Common myeloid progenitor, CD34-positive (primary cell): ENCODE results near the gene PDE4D.

Experiments used
- CTCF ChIA-PET: fragments of 350-600 bp; sonication (Branson Sonifier 250); formaldehyde crosslinking; loops from one replicate; lab custom pipeline; 2021; ENCODE audit warnings: antibody characterized with exemption; lab: Charles Lee
- POLR2A ChIA-PET: fragments of 350-600 bp; sonication (Branson Sonifier 250); formaldehyde crosslinking; loops from one replicate; lab custom pipeline; 2021; ENCODE audit warnings: antibody characterized with exemption; lab: Charles Lee
- DNase-seq, 3 donors: peaks; one replicate each; pipeline versions ENCODE4 v3.0.0 to v3.0.0-alpha.2; 2013
- H3K27ac ChIP-seq, 2 experiments: 1 replicate in 1 of 2; 2 replicates in 1 of 2; pipeline ENCODE4 v1.7.0; 2013; ENCODE audit warnings: inconsistent platforms in 2 of 2, low read length in 2 of 2, mild to moderate bottlenecking in 2 of 2, low read depth in 1 of 2, moderate library complexity in 1 of 2; ENCODE audit not compliant: severe bottlenecking in 2 of 2, insufficient read depth in 1 of 2, poor library complexity in 1 of 2
- H3K27me3 ChIP-seq, 5 experiments: replicated peaks in 2 of 5; 1 replicate in 3 of 5; 2 replicates in 2 of 5; pipeline versions ENCODE4 v1.6.1 to v1.7.0; 2013; ENCODE audit warnings: low read length in 4 of 5, mild to moderate bottlenecking in 2 of 5, moderate library complexity in 2 of 5, inconsistent platforms in 1 of 5; ENCODE audit not compliant: insufficient read depth in 5 of 5, control insufficient read depth in 4 of 5
- H3K36me3 ChIP-seq, 4 experiments: 1 replicate in 2 of 4; 2 replicates in 2 of 4; pipeline versions ENCODE4 v1.6.1 to v1.7.0; 2013; ENCODE audit warnings: low read length in 3 of 4, control low read depth in 1 of 4, mild to moderate bottlenecking in 1 of 4; ENCODE audit not compliant: control insufficient read depth in 4 of 4, insufficient read depth in 4 of 4
- H3K4me1 ChIP-seq, 4 experiments: 1 replicate in 3 of 4; 2 replicates in 1 of 4; pipeline versions ENCODE4 v1.6.1 to v1.7.1; 2013; ENCODE audit warnings: low read length in 3 of 4, mild to moderate bottlenecking in 3 of 4, control low read depth in 1 of 4, inconsistent platforms in 1 of 4, moderate library complexity in 1 of 4; ENCODE audit not compliant: control insufficient read depth in 4 of 4, insufficient read depth in 4 of 4; ENCODE audit errors: control extremely low read depth in 1 of 4
- H3K4me3 ChIP-seq, 7 experiments: 1 replicate in 4 of 7; 2 replicates in 3 of 7; pipeline versions ENCODE4 v1.5.1 to v1.7.0; 2013; ENCODE audit warnings: mild to moderate bottlenecking in 7 of 7, low read length in 6 of 7, moderate library complexity in 6 of 7, inconsistent platforms in 2 of 7, low read depth in 2 of 7, control low read depth in 1 of 7; ENCODE audit not compliant: insufficient read depth in 4 of 7, control insufficient read depth in 1 of 7; ENCODE audit errors: extremely low read depth in 1 of 7
- H3K9me3 ChIP-seq, 5 experiments: 1 replicate in 4 of 5; 2 replicates in 1 of 5; pipeline versions ENCODE4 v1.6.1 to v1.7.1; 2013; ENCODE audit warnings: low read length in 4 of 5, mild to moderate bottlenecking in 2 of 5, inconsistent platforms in 1 of 5, low read depth in 1 of 5, moderate library complexity in 1 of 5; ENCODE audit not compliant: control insufficient read depth in 4 of 5, insufficient read depth in 2 of 5; ENCODE audit errors: control extremely low read depth in 1 of 5
- WGBS: methylation state at CpG from one replicate; pipeline ENCODE4 v1.1.5; 2013; ENCODE audit not compliant: insufficient coverage; 5-methylcytosine and 5-hydroxymethylcytosine counted together

Gene PDE4D

DNA sequence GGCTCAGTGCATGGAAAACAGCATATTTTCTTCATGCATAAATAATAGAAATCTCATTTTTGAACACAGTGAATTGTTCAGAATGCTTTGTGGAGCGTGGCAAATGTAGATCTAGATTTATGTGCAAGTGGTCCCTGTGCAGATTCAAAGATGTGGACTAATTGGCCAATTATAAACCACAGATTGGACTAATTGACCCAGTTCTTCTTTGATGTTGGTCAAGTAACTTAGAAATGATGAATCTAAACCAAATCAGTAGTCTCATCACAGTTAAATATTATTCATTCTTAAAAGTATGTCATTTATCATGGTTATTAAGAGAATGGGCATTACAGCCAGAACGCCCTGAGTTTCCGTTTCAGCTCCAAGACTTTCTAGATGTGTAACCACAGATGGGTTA is 11.7 kb upstream of the PDE4D start:
- H3K36me3 ChIP-seq = no peaks in the 10 kb centered on the region
- ChIA-PET CTCF (no interaction called here), POLR2A (no interaction called here)
- H3K9me3 ChIP-seq = no peaks in the 10 kb centered on the region
- no peaks in the 10 kb centered on the region for H3K4me1 ChIP-seq
- H3K4me3 ChIP-seq = no peak overlapping the region
- DNase-seq = no peak
- H3K27me3 ChIP-seq = peaks cover 2 to 15% (median 5%) of the 10 kb centered on the region in 5 experiments
- 100% methylated on average over 1 of the region's 3 CpGs for WGBS
- H3K27ac ChIP-seq = no peak overlapping the region

DNA sequence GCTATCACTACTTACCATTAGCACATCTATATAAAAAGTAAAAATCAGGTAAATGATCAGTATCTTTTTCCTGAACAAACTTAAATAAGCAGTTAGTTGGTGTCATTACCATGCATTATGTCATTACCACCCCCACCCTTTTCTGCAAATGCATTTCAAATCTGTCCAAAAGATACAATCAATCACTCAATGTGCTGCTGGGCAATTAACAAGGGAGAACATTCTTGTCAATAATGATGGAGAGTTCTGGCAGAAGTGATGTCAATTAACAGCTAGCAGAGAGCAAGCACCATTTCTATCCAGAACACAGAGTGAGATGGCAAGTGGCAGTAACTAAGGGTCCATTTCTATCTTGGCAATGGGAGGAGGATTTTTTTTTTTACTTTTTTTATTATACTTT is 3.5 kb upstream of the PDE4D start:
- H3K9me3 ChIP-seq = no peaks in the 10 kb centered on the region
- peaks cover 0 to 12% (median 7%) of the 10 kb centered on the region in 4 experiments for H3K4me1 ChIP-seq
- CTCF ChIA-PET = no interaction called here
- no peak overlapping the region for H3K4me3 ChIP-seq
- H3K27me3 ChIP-seq = peaks cover 3 to 49% (median 19%) of the 10 kb centered on the region in 5 experiments
- no peak overlapping the region for H3K27ac ChIP-seq
- H3K36me3 ChIP-seq = no peaks in the 10 kb centered on the region
- POLR2A ChIA-PET = no interaction called here
- no peak for DNase-seq

DNA sequence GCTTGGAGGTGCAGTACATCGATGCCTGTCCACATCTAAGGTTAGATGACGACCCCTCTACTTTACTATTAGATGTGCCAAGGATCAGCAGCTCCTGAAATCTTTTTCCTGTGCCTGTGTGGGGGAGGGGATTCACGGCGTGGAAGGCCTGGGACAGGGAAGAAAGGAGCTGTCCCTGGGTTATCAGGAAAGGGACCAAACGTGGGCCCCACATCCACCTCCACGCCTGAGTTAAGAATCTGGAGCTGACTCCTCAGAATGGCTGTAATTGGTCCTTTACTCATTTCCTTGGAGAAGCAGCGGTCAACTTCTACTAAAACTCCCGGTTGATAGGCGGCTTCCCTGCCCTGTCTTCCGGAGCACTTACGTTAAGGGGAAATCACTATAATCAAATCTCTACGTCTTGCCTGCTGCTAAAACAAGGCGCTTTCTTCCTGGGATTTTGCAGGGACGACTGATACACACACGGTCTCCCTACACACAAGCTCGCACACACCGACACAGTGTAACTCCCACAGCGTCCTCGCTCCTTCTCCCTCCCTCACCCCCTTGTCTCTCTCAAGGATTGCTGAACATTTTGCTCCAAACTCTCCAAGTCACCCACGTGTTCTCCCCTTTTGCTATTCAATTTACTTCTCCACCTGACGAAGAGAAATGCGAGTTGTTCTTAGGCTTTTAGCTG is 1.4 kb downstream of the PDE4D start:
- Histone ChIP-seq H3K4me1 (peaks cover 0 to 12% (median 7%) of the 10 kb centered on the region in 4 experiments), H3K27ac (no peak overlapping the region), H3K4me3 (no peak overlapping the region), H3K36me3 (no peaks in the 10 kb centered on the region), H3K27me3 (peaks cover 3 to 69% (median 27%) of the 10 kb centered on the region in 5 experiments), H3K9me3 (no peaks in the 10 kb centered on the region)
- ChIA-PET POLR2A (no interaction called here), CTCF (interaction anchor here (0.7 kb wide), 1 partner anchor 121 kb away, joined by 3 read pairs; no protein-coding TSS in a partner anchor)
- WGBS = 8% methylated on average over 15 of the region's 22 CpGs
- DNase-seq = no peak

DNA sequence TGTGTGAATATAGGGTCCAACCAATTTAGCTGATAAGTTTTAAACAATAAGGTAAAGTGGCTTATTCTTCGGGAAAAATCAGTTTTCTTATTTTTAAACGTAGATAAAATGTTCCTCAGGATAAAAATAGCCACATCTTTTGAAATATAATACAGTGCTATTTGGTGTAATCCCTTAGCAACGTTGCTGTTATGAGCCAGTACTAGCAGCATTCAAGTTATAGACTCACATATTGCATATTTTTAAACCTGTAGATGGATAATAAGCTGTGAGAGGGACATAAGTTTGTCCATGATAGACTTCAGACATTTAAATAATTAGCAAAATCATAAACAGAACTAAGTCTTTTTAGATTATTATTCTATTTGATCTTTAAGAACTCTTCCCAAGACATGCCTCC is 6.3 kb downstream of the PDE4D start:
- CTCF ChIA-PET = no interaction called here
- DNase-seq = no peak
- Histone ChIP-seq H3K36me3 (no peaks in the 10 kb centered on the region), H3K4me1 (no peaks in the 10 kb centered on the region), H3K4me3 (no peak overlapping the region), H3K27me3 (peaks cover 0 to 27% (median 10%) of the 10 kb centered on the region in 5 experiments), H3K9me3 (no peaks in the 10 kb centered on the region), H3K27ac (no peak overlapping the region)
- WGBS = no CpG with 5 or more reads among the region's 3 CpGs
- POLR2A ChIA-PET = interaction anchor here (0.6 kb wide), 1 partner anchor 1753 kb away, joined by 6 read pairs; no protein-coding TSS in a partner anchor

DNA sequence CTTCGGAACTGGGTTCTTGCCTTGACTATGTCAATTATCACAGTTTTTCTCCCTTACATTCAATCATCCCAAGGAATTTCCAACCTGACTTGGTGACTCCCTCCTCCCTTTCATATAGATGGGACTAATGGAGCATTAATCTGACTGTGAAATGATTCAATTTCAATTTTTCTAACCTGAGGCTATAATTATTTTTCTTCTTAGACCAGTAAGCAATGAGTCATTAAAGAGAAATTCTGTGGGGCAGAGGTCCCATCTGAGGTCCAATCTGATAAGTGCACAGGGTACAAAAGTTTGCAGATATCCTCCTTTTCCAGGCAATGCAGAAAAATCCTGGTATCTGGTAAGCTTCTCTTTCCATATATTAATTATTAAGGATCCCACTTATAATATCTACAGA is 18.9 kb downstream of the PDE4D start:
- H3K27me3 ChIP-seq = peaks cover 0 to 5% (median 0%) of the 10 kb centered on the region in 5 experiments
- no peak overlapping the region for H3K4me3 ChIP-seq
- no peak overlapping the region for H3K27ac ChIP-seq
- CTCF ChIA-PET = no interaction called here
- H3K9me3 ChIP-seq = no peaks in the 10 kb centered on the region
- no peak for DNase-seq
- WGBS = 100% methylated on average over 1 of the region's 1 CpG
- no peaks in the 10 kb centered on the region for H3K4me1 ChIP-seq
- no peaks in the 10 kb centered on the region for H3K36me3 ChIP-seq
- POLR2A ChIA-PET = no interaction called here

DNA sequence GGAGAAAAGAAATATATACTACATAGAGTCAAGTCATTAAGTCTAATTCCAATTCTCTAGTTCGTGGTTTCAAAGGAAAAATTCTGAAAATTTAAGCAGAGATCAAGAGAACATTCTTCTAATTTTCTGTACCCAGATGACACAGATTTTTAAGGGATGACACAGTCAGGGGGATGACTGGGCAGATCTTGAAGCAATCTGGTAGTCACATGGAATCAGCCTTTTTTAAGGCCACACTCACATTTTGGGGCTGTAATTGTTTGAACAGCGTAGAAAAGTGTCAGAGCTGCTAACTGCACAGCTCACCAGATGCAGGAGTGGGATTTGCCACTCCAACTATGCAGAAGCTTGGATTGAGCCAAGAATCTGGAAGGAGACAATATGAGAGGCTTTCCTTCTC is 20.4 kb downstream of the PDE4D start:
- Histone ChIP-seq H3K36me3 (no peaks in the 10 kb centered on the region), H3K27me3 (peaks cover 0 to 5% (median 0%) of the 10 kb centered on the region in 5 experiments), H3K9me3 (no peaks in the 10 kb centered on the region), H3K27ac (no peak overlapping the region), H3K4me3 (no peak overlapping the region), H3K4me1 (no peaks in the 10 kb centered on the region)
- POLR2A ChIA-PET = no interaction called here
- CTCF ChIA-PET = no interaction called here
- WGBS = 100% methylated on average over 1 of the region's 2 CpGs
- DNase-seq = no peak

DNA sequence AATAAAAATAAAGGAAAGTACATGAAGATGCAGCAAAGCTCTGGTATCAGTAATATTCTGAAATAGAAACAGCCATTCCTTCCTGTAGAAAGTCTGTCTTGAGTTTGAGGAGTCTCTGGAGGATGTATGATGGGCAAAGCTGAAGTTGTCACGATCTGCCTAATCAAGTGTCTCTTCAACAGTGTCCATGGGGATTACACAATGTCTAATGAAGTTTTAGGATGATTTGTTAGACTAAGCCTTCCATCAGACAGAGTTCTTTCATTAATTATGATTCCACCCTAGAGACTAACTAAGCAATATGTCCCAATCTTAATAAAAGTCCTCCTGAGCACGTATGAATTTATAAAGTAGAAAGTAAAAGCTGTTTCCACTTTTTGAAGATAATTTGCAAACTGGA is 26.9 kb downstream of the PDE4D start:
- Histone ChIP-seq H3K36me3 (no peaks in the 10 kb centered on the region), H3K4me1 (no peaks in the 10 kb centered on the region), H3K4me3 (no peak overlapping the region), H3K27me3 (peaks cover 0 to 5% (median 2%) of the 10 kb centered on the region in 5 experiments), H3K27ac (no peak overlapping the region), H3K9me3 (no peaks in the 10 kb centered on the region)
- WGBS = 100% methylated on average over 1 of the region's 2 CpGs
- DNase-seq = no peak
- ChIA-PET POLR2A (no interaction called here), CTCF (interaction anchor here (1.1 kb wide), 1 partner anchor 8 kb away, joined by 3 read pairs; no protein-coding TSS in a partner anchor)
